ENCODE data around the gene MYO1D.
"Not testable (repeated sequence)": the region's sequence is repeated elsewhere in the genome, so short reads cannot be mapped to it uniquely, and the experiment has no call there.

Gene MYO1D
- 20.3 to 24.1 (median 22.7) reads per million in 3 donors for total RNA-seq

GRCh38 chr17:32876417-32877163 lies at the start of gene MYO1D:
Gene MYO1D (minus strand): TSS chr17:32877124. CDS start chr17:32876872, 252 bp downstream.
- no peaks in the 10 kb centered on the region for H3K27me3 ChIP-seq (replicated peaks; ENCODE audit: control insufficient read depth, insufficient read depth, low read length, poor library complexity, severe bottlenecking)
- H3K4me3 ChIP-seq (ENCODE audit: insufficient read depth, low read depth, low read length, poor library complexity, severe bottlenecking) = peak within 1 kb of the TSS; percentile 75
- H3K36me3 ChIP-seq (ENCODE audit: control insufficient read depth, insufficient read depth, low read length) = no peaks in the 10 kb centered on the region
- peaks cover 14% of the 10 kb centered on the region for H3K4me1 ChIP-seq (ENCODE audit: control insufficient read depth, insufficient read depth, low read length, poor library complexity, severe bottlenecking)
- peak within 1 kb of the TSS; percentile 64 for H3K27ac ChIP-seq (ENCODE audit: insufficient read depth, low read length, poor library complexity, severe bottlenecking)
- DNase-seq = peak; percentile 56 to 68 (median 58)
- no peaks in the 10 kb centered on the region for H3K9me3 ChIP-seq (ENCODE audit: control insufficient read depth, low read length)

- no peak for DNase-seq
- Histone ChIP-seq H3K36me3 (ENCODE audit: control insufficient read depth, insufficient read depth, low read length) (no peaks in the 10 kb centered on the region), H3K4me1 (ENCODE audit: control insufficient read depth, insufficient read depth, low read length, poor library complexity, severe bottlenecking) (peaks cover 4% of the 10 kb centered on the region), H3K27ac (ENCODE audit: insufficient read depth, low read length, poor library complexity, severe bottlenecking) (no peak overlapping the region), H3K9me3 (ENCODE audit: control insufficient read depth, low read length) (no peaks in the 10 kb centered on the region), H3K27me3 (replicated peaks; ENCODE audit: control insufficient read depth, insufficient read depth, low read length, poor library complexity, severe bottlenecking) (peaks cover 9% of the 10 kb centered on the region), H3K4me3 (ENCODE audit: insufficient read depth, low read depth, low read length, poor library complexity, severe bottlenecking) (no peak overlapping the region)
Measured at GRCh38 chr17:32926183-32926582, 49.3 kb upstream of the MYO1D start.

GRCh38 chr17:32923905-32924304 lies 47.0 kb upstream of the MYO1D start:
- not testable (repeated sequence) for H3K4me1 ChIP-seq (ENCODE audit: control insufficient read depth, insufficient read depth, low read length, poor library complexity, severe bottlenecking); H3K27me3 ChIP-seq (replicated peaks; ENCODE audit: control insufficient read depth, insufficient read depth, low read length, poor library complexity, severe bottlenecking); H3K27ac ChIP-seq (ENCODE audit: insufficient read depth, low read length, poor library complexity, severe bottlenecking); DNase-seq; H3K9me3 ChIP-seq (ENCODE audit: control insufficient read depth, low read length); H3K4me3 ChIP-seq (ENCODE audit: insufficient read depth, low read depth, low read length, poor library complexity, severe bottlenecking); H3K36me3 ChIP-seq (ENCODE audit: control insufficient read depth, insufficient read depth, low read length)

- DNase-seq = no peak
Measured at GRCh38 chr17:32921017-32921416, 44.1 kb upstream of the MYO1D start.

GRCh38 chr17:32920293-32920692 lies 43.4 kb upstream of the MYO1D start:
- no peaks in the 10 kb centered on the region for H3K36me3 ChIP-seq (ENCODE audit: control insufficient read depth, insufficient read depth, low read length)
- no peaks in the 10 kb centered on the region for H3K9me3 ChIP-seq (ENCODE audit: control insufficient read depth, low read length)
- H3K27ac ChIP-seq (ENCODE audit: insufficient read depth, low read length, poor library complexity, severe bottlenecking) = no peak overlapping the region
- no peak for DNase-seq
- H3K4me1 ChIP-seq (ENCODE audit: control insufficient read depth, insufficient read depth, low read length, poor library complexity, severe bottlenecking) = no peaks in the 10 kb centered on the region
- H3K4me3 ChIP-seq (ENCODE audit: insufficient read depth, low read depth, low read length, poor library complexity, severe bottlenecking) = no peak overlapping the region
- H3K27me3 ChIP-seq (replicated peaks; ENCODE audit: control insufficient read depth, insufficient read depth, low read length, poor library complexity, severe bottlenecking) = no peaks in the 10 kb centered on the region

More at GRCh38 chr17:32921017-32921416, 44.1 kb upstream of the MYO1D start:
- Histone ChIP-seq H3K36me3 (ENCODE audit: control insufficient read depth, insufficient read depth, low read length) (no peaks in the 10 kb centered on the region), H3K27ac (ENCODE audit: insufficient read depth, low read length, poor library complexity, severe bottlenecking) (no peak overlapping the region), H3K9me3 (ENCODE audit: control insufficient read depth, low read length) (no peaks in the 10 kb centered on the region), H3K4me1 (ENCODE audit: control insufficient read depth, insufficient read depth, low read length, poor library complexity, severe bottlenecking) (no peaks in the 10 kb centered on the region), H3K27me3 (replicated peaks; ENCODE audit: control insufficient read depth, insufficient read depth, low read length, poor library complexity, severe bottlenecking) (no peaks in the 10 kb centered on the region), H3K4me3 (ENCODE audit: insufficient read depth, low read depth, low read length, poor library complexity, severe bottlenecking) (no peak overlapping the region)

- not testable (repeated sequence) for H3K9me3 ChIP-seq (ENCODE audit: control insufficient read depth, low read length); H3K4me3 ChIP-seq (ENCODE audit: insufficient read depth, low read depth, low read length, poor library complexity, severe bottlenecking); H3K27me3 ChIP-seq (replicated peaks; ENCODE audit: control insufficient read depth, insufficient read depth, low read length, poor library complexity, severe bottlenecking); H3K4me1 ChIP-seq (ENCODE audit: control insufficient read depth, insufficient read depth, low read length, poor library complexity, severe bottlenecking); H3K36me3 ChIP-seq (ENCODE audit: control insufficient read depth, insufficient read depth, low read length); H3K27ac ChIP-seq (ENCODE audit: insufficient read depth, low read length, poor library complexity, severe bottlenecking); DNase-seq
Measured at GRCh38 chr17:32919876-32920275, 43.0 kb upstream of the MYO1D start.

GRCh38 chr17:32917842-32918241 lies 40.9 kb upstream of the MYO1D start:
- Histone ChIP-seq H3K4me3 (ENCODE audit: insufficient read depth, low read depth, low read length, poor library complexity, severe bottlenecking) (no peak overlapping the region), H3K4me1 (ENCODE audit: control insufficient read depth, insufficient read depth, low read length, poor library complexity, severe bottlenecking) (no peaks in the 10 kb centered on the region), H3K27ac (ENCODE audit: insufficient read depth, low read length, poor library complexity, severe bottlenecking) (no peak overlapping the region), H3K36me3 (ENCODE audit: control insufficient read depth, insufficient read depth, low read length) (no peaks in the 10 kb centered on the region), H3K9me3 (ENCODE audit: control insufficient read depth, low read length) (no peaks in the 10 kb centered on the region), H3K27me3 (replicated peaks; ENCODE audit: control insufficient read depth, insufficient read depth, low read length, poor library complexity, severe bottlenecking) (no peaks in the 10 kb centered on the region)
- no peak for DNase-seq

- Histone ChIP-seq H3K9me3 (ENCODE audit: control insufficient read depth, low read length) (no peaks in the 10 kb centered on the region), H3K27ac (ENCODE audit: insufficient read depth, low read length, poor library complexity, severe bottlenecking) (no peak overlapping the region), H3K27me3 (replicated peaks; ENCODE audit: control insufficient read depth, insufficient read depth, low read length, poor library complexity, severe bottlenecking) (no peaks in the 10 kb centered on the region), H3K4me1 (ENCODE audit: control insufficient read depth, insufficient read depth, low read length, poor library complexity, severe bottlenecking) (no peaks in the 10 kb centered on the region), H3K4me3 (ENCODE audit: insufficient read depth, low read depth, low read length, poor library complexity, severe bottlenecking) (no peak overlapping the region), H3K36me3 (ENCODE audit: control insufficient read depth, insufficient read depth, low read length) (no peaks in the 10 kb centered on the region)
- no peak for DNase-seq
Measured at GRCh38 chr17:32917081-32917480, 40.2 kb upstream of the MYO1D start.

- H3K4me1 ChIP-seq (ENCODE audit: control insufficient read depth, insufficient read depth, low read length, poor library complexity, severe bottlenecking) = no peaks in the 10 kb centered on the region
- H3K27me3 ChIP-seq (replicated peaks; ENCODE audit: control insufficient read depth, insufficient read depth, low read length, poor library complexity, severe bottlenecking) = no peaks in the 10 kb centered on the region
- no peaks in the 10 kb centered on the region for H3K36me3 ChIP-seq (ENCODE audit: control insufficient read depth, insufficient read depth, low read length)
- no peak overlapping the region for H3K4me3 ChIP-seq (ENCODE audit: insufficient read depth, low read depth, low read length, poor library complexity, severe bottlenecking)
- H3K27ac ChIP-seq (ENCODE audit: insufficient read depth, low read length, poor library complexity, severe bottlenecking) = no peak overlapping the region
- no peak for DNase-seq
- no peaks in the 10 kb centered on the region for H3K9me3 ChIP-seq (ENCODE audit: control insufficient read depth, low read length)
Measured at GRCh38 chr17:32916134-32916533, 39.2 kb upstream of the MYO1D start.

GRCh38 chr17:32915245-32915644 lies 38.3 kb upstream of the MYO1D start:
- no peak overlapping the region for H3K4me3 ChIP-seq (ENCODE audit: insufficient read depth, low read depth, low read length, poor library complexity, severe bottlenecking)
- DNase-seq = no peak
- no peaks in the 10 kb centered on the region for H3K9me3 ChIP-seq (ENCODE audit: control insufficient read depth, low read length)
- H3K27ac ChIP-seq (ENCODE audit: insufficient read depth, low read length, poor library complexity, severe bottlenecking) = no peak overlapping the region
- no peaks in the 10 kb centered on the region for H3K27me3 ChIP-seq (replicated peaks; ENCODE audit: control insufficient read depth, insufficient read depth, low read length, poor library complexity, severe bottlenecking)
- no peaks in the 10 kb centered on the region for H3K4me1 ChIP-seq (ENCODE audit: control insufficient read depth, insufficient read depth, low read length, poor library complexity, severe bottlenecking)
- H3K36me3 ChIP-seq (ENCODE audit: control insufficient read depth, insufficient read depth, low read length) = no peaks in the 10 kb centered on the region

All from effector memory CD4-positive, alpha-beta T cell (primary cell).